ENCODE results near the gene SERPINB4. TPM values are rescaled to one million over a fixed set of nuclear protein-coding genes. Genes with fewer than 3 reads are reported as not detected.
"Not testable (repeated sequence)": the region's sequence is repeated elsewhere in the genome, so short reads cannot be mapped to it uniquely, and the experiment has no call there.

SERPINB4 gene
- not detected for total RNA-seq (2021; fragmentation: NEBNext Ultra II Directional; extraction: Animal tissue kit (Norgen Biotek cat#: 25700))
- long read RNA-seq: 0 reads

- not testable (repeated sequence) for H3K27me3 Mint-ChIP-seq (ENCODE audit: insufficient read depth); H3K27ac Mint-ChIP-seq; H3K9me3 Mint-ChIP-seq; DNase-seq; H3K4me3 Mint-ChIP-seq; H3K36me3 Mint-ChIP-seq (ENCODE audit: low read depth)
- peaks cover 78% of the 10 kb centered on the region for H3K4me1 Mint-ChIP-seq (ENCODE audit: low read depth)
Observed at GRCh38 chr18:63644142-63644541, at the start of gene SERPINB4. Gene SERPINB4, minus strand, starts transcription at chr18:63644256. Its CDS starts 679 bp downstream, at chr18:63643577.

- H3K27me3 Mint-ChIP-seq (ENCODE audit: insufficient read depth): no peaks in the 10 kb centered on the region
- peaks cover 34% of the 10 kb centered on the region for H3K4me1 Mint-ChIP-seq (ENCODE audit: low read depth)
- no peak for TF ChIP-seq CTCF (IDR thresholded peaks at IDR 0.05)
- H3K27ac Mint-ChIP-seq: no peak overlapping the region
- no peak overlapping the region for H3K4me3 Mint-ChIP-seq
- peaks cover 26% of the 10 kb centered on the region for H3K9me3 Mint-ChIP-seq
- DNase-seq: no peak
- H3K36me3 Mint-ChIP-seq (ENCODE audit: low read depth): peaks cover 30% of the 10 kb centered on the region
Observed at GRCh38 chr18:63689064-63689463, 45.0 kb upstream of the SERPINB4 start.

DNA sequence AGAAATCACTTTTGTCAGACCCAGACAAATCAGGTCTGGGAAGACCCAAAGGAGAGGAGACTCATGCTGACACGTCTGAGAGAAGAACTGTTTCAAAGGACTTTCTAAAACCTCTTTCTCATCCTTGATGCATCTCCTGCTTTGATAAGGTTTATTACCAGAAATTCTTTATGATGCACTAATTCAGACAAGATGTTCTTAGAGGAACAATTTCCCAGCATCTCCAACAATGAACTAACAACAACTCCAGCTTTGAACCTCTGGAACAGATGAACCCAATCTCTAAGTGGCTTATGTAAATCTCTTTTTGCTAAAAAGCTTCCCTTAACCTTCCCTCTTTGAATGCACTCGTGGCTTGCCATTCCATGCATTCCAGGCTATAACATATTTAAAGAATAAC lies 42.8 kb upstream of the SERPINB4 start:
- no peaks in the 10 kb centered on the region for H3K27me3 Mint-ChIP-seq (ENCODE audit: insufficient read depth)
- peaks cover 18% of the 10 kb centered on the region for H3K36me3 Mint-ChIP-seq (ENCODE audit: low read depth)
- TF ChIP-seq CTCF (IDR thresholded peaks at IDR 0.05): no peak
- H3K27ac Mint-ChIP-seq: peak overlapping the region; percentile 66
- H3K4me3 Mint-ChIP-seq: no peak overlapping the region
- no peak for DNase-seq
- peaks cover 16% of the 10 kb centered on the region for H3K9me3 Mint-ChIP-seq
- peaks cover 56% of the 10 kb centered on the region for H3K4me1 Mint-ChIP-seq (ENCODE audit: low read depth)

- Mint-ChIP-seq H3K27ac (no peak overlapping the region), H3K4me1 (ENCODE audit: low read depth) (peaks cover 66% of the 10 kb centered on the region), H3K4me3 (no peak overlapping the region), H3K9me3 (peaks cover under 1% of the 10 kb centered on the region; the same call in 1 of the 2 replicates), H3K36me3 (ENCODE audit: low read depth) (peaks cover 5% of the 10 kb centered on the region; the same call in 1 of the 2 replicates), H3K27me3 (ENCODE audit: insufficient read depth) (no peaks in the 10 kb centered on the region)
- TF ChIP-seq CTCF (IDR thresholded peaks at IDR 0.05): no peak
- no peak for DNase-seq
Observed at GRCh38 chr18:63684718-63685117, 40.7 kb upstream of the SERPINB4 start.

DNA sequence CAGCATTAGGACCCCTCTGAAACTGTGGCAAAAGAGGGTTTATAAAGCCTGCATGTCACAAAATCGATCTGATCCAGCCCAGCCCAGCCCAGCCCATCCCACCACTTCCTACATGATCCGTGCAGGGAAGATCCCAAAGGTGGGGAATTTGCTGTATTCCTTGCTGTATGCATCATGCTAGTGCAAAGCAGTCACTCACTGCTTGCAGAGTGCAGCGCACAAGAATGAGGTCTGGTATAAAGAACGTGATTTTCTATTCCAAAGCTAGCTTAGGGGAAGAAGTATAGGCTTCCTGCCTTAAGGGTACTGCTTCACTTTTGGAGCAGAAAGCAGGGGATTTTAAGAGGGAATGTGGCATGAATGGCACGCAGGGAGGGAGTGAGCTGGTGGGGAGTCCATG lies 39.8 kb upstream of the SERPINB4 start:
- Mint-ChIP-seq H3K4me3 (peak overlapping the region; percentile 7; the same call in 1 of the 2 replicates), H3K27ac (peak overlapping the region; percentile 99), H3K36me3 (ENCODE audit: low read depth) (peaks cover 5% of the 10 kb centered on the region; the same call in 1 of the 2 replicates), H3K27me3 (ENCODE audit: insufficient read depth) (no peaks in the 10 kb centered on the region), H3K4me1 (ENCODE audit: low read depth) (peaks cover 66% of the 10 kb centered on the region), H3K9me3 (no peaks in the 10 kb centered on the region)
- DNase-seq: no peak
- TF ChIP-seq CTCF (IDR thresholded peaks at IDR 0.05): no peak

- H3K27ac Mint-ChIP-seq: peak overlapping the region; percentile 99
- H3K4me3 Mint-ChIP-seq: peak overlapping the region; percentile 84
- no peaks in the 10 kb centered on the region for H3K27me3 Mint-ChIP-seq (ENCODE audit: insufficient read depth)
- peaks cover 69% of the 10 kb centered on the region for H3K4me1 Mint-ChIP-seq (ENCODE audit: low read depth)
- H3K36me3 Mint-ChIP-seq (ENCODE audit: low read depth): peaks cover 5% of the 10 kb centered on the region; the same call in 1 of the 2 replicates
- no peaks in the 10 kb centered on the region for H3K9me3 Mint-ChIP-seq
- no peak for TF ChIP-seq CTCF (IDR thresholded peaks at IDR 0.05)
- peak; percentile 95 for DNase-seq
Observed at GRCh38 chr18:63683152-63683551, 39.1 kb upstream of the SERPINB4 start.

All from HFFc6 (cell line).